K562 (cell line): ENCODE data around the gene BUB3. TPM values are rescaled to one million over a fixed set of nuclear protein-coding genes. Genes with fewer than 3 reads are reported as not detected.

Experiments used
- ATF1 ChIP-seq, 2 experiments: fragments of 450-650 bp in 1 of 2; IDR thresholded peaks; 2 replicates each; pipeline ENCODE4 v1.6.1; 2016; ENCODE audit warnings: missing compliant biosample characterization in 1 of 2, missing genetic modification characterization in 1 of 2
- EP300 ChIP-seq: IDR thresholded peaks from 2 replicates; pipeline ENCODE4 v1.6.1; 2012; ENCODE audit warnings: low read length, improper control_type of control experiment
- ERF ChIP-seq: fragments of 450-650 bp; formaldehyde crosslinking; IDR thresholded peaks from 2 replicates; pipeline ENCODE4 v1.4.0; 2020; ENCODE audit warnings: mild to moderate bottlenecking, mixed read lengths
- FOS ChIP-seq: IDR thresholded peaks from 3 replicates; pipeline ENCODE4 v1.6.1; 2011; ENCODE audit not compliant: insufficient read length; ENCODE audit errors: extremely low read depth
- GTF2F1 ChIP-seq: IDR thresholded peaks from 2 replicates; pipeline ENCODE4 v1.6.1; 2011; ENCODE audit warnings: low read depth, low read length, improper control_type of control experiment
- LCOR ChIP-seq: sonication (generic); formaldehyde crosslinking; IDR thresholded peaks from 2 replicates; pipeline ENCODE4 v1.8.0; 2022; ENCODE audit warnings: mild to moderate bottlenecking, missing genetic modification reagents
- MAFF ChIP-seq: IDR thresholded peaks from 2 replicates; pipeline ENCODE4 v1.6.1; 2012; ENCODE audit warnings: low read length, improper control_type of control experiment
- NFRKB ChIP-seq: fragments of 450-650 bp; IDR thresholded peaks from 2 replicates; pipeline ENCODE4 v1.6.1; 2016; ENCODE audit warnings: low read depth
- NR2C2 ChIP-seq, 2 experiments: fragments of 200-800 bp in 1 of 2; sonication (Bioruptor generic) in 1 of 2; sonication (generic) in 1 of 2; formaldehyde crosslinking in 1 of 2; IDR thresholded peaks; 2 replicates each; pipeline versions ENCODE4 v1.6.1 to v1.8.0; 2016 to 2022; ENCODE audit warnings: mild to moderate bottlenecking in 1 of 2, missing compliant biosample characterization in 1 of 2, missing genetic modification characterization in 1 of 2, missing genetic modification reagents in 1 of 2
- POU5F1 ChIP-seq: fragments of 150-350 bp; IDR thresholded peaks from 2 replicates; pipeline ENCODE4 v1.6.1; 2014; ENCODE audit warnings: borderline replicate concordance, low read length, low read depth, mild to moderate bottlenecking; ENCODE audit not compliant: partially characterized antibody
- U2AF1 ChIP-seq: fragments of 200-400 bp; formaldehyde crosslinking; optimal IDR thresholded peaks from 2 replicates; pipeline ENCODE3; 2017; ENCODE audit warnings: mild to moderate bottlenecking, low read depth, low read length, moderate library complexity
- U2AF2 ChIP-seq: fragments of 200-400 bp; formaldehyde crosslinking; optimal IDR thresholded peaks from 2 replicates; pipeline ENCODE3; 2017; ENCODE audit warnings: low read depth, mild to moderate bottlenecking, low read length
- ZNF174 ChIP-seq: fragments of 250-450 bp; sonication (Bioruptor Pico); IDR thresholded peaks from 2 replicates; pipeline ENCODE4 v1.4.0; 2020; ENCODE audit warnings: mild to moderate bottlenecking
- ZNF655 ChIP-seq: fragments of 250-450 bp; sonication (Bioruptor Pico); IDR thresholded peaks from 2 replicates; pipeline ENCODE4 v1.5.0; 2021
- polyA plus RNA-seq, 8 experiments: library from polyadenylated mRNA; depleted of rRNA in 4 of 8; stranded (reverse) in 5 of 8; unstranded in 3 of 8; fragments of >200 nt; fragmentation: Nextera tagmentation in 2 of 8; fragmentation: Illumina TruSeq in 1 of 8; extraction: Ambion mirVana in 2 of 8; extraction: Trizol in 1 of 8; gene quantifications; 2 replicates each; pipeline versions ENCODE4 v1.2.1 to v1.2.3, GENCODE V29; 2011 to 2014; ENCODE audit warnings: inconsistent platforms in 1 of 8, missing spikeins in 1 of 8
- total RNA-seq, 7 experiments: library from RNA; depleted of rRNA in 6 of 7; stranded (reverse); fragments of >200 nt in 6 of 7; fragmentation: Illumina TruSeq in 2 of 7; extraction: Trizol in 2 of 7; gene quantifications; 2 replicates each; pipeline versions ENCODE4 v1.2.1 to v1.2.3, GENCODE V29; 2011 to 2021; ENCODE audit warnings: low replicate concordance in 1 of 7
- TF ChIP-seq, protein P1 (sequence below), 2 experiments: fragments of 450-650 bp; formaldehyde crosslinking in 1 of 2; IDR thresholded peaks; 2 replicates each; pipeline versions ENCODE4 v1.4.0 to v1.6.1; 2014 to 2020; ENCODE audit warnings: mild to moderate bottlenecking in 2 of 2, borderline replicate concordance in 1 of 2, low read depth in 1 of 2
- TF ChIP-seq, protein P2 (sequence below): fragments of 450-650 bp; IDR thresholded peaks from 2 replicates; pipeline ENCODE4 v1.6.1; 2014; ENCODE audit warnings: low read depth, mild to moderate bottlenecking, moderate library complexity, borderline replicate concordance

BUB3 gene
- total and polyA plus RNA-seq, 9 of the 15 experiments (the other 6 are each of a cell fraction or from before 2014, with no cell fraction given): 167 to 761 (median 225) TPM

GRCh38 chr10:123154092-123154710 lies at the start of gene BUB3 (continued):
- TF ChIP-seq, protein P1, sequence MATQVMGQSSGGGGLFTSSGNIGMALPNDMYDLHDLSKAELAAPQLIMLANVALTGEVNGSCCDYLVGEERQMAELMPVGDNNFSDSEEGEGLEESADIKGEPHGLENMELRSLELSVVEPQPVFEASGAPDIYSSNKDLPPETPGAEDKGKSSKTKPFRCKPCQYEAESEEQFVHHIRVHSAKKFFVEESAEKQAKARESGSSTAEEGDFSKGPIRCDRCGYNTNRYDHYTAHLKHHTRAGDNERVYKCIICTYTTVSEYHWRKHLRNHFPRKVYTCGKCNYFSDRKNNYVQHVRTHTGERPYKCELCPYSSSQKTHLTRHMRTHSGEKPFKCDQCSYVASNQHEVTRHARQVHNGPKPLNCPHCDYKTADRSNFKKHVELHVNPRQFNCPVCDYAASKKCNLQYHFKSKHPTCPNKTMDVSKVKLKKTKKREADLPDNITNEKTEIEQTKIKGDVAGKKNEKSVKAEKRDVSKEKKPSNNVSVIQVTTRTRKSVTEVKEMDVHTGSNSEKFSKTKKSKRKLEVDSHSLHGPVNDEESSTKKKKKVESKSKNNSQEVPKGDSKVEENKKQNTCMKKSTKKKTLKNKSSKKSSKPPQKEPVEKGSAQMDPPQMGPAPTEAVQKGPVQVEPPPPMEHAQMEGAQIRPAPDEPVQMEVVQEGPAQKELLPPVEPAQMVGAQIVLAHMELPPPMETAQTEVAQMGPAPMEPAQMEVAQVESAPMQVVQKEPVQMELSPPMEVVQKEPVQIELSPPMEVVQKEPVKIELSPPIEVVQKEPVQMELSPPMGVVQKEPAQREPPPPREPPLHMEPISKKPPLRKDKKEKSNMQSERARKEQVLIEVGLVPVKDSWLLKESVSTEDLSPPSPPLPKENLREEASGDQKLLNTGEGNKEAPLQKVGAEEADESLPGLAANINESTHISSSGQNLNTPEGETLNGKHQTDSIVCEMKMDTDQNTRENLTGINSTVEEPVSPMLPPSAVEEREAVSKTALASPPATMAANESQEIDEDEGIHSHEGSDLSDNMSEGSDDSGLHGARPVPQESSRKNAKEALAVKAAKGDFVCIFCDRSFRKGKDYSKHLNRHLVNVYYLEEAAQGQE (IDR thresholded peaks at IDR 0.05; ENCODE audit: borderline replicate concordance): peak; percentile 72
- TF ChIP-seq, protein P1 (CRISPR knock-in tag; IDR thresholded peaks at IDR 0.05; ENCODE audit: low read depth): no peak
- TF ChIP-seq, protein P2, sequence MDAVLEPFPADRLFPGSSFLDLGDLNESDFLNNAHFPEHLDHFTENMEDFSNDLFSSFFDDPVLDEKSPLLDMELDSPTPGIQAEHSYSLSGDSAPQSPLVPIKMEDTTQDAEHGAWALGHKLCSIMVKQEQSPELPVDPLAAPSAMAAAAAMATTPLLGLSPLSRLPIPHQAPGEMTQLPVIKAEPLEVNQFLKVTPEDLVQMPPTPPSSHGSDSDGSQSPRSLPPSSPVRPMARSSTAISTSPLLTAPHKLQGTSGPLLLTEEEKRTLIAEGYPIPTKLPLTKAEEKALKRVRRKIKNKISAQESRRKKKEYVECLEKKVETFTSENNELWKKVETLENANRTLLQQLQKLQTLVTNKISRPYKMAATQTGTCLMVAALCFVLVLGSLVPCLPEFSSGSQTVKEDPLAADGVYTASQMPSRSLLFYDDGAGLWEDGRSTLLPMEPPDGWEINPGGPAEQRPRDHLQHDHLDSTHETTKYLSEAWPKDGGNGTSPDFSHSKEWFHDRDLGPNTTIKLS: peak; percentile 89
- TF ChIP-seq GTF2F1 (no peak), FOS (peak; percentile 89), NR2C2 (CRISPR knock-in tag; IDR thresholded peaks at IDR 0.05) (peak; percentile 95), NR2C2 (tag; IDR thresholded peaks at IDR 0.05) (peak; percentile 99), ZNF655 (CRISPR knock-in tag) (no peak), ERF (CRISPR knock-in tag) (no peak), ZNF174 (CRISPR knock-in tag) (no peak), POU5F1 (no peak), U2AF2 (no peak), EP300 (no peak), MAFF (no peak), LCOR (CRISPR knock-in tag) (0 out of 2 replicates have a peak, but pooled peaks have one; percentile 20), U2AF1 (no peak), NFRKB (peak; percentile 86), ATF1 (CRISPR knock-in tag; IDR thresholded peaks at IDR 0.05) (no peak), ATF1 (tag; IDR thresholded peaks at IDR 0.05) (peak; percentile 84)
